Kidney glomerular epithelial cell (primary cell): ENCODE data around the gene KLC3.
"Not testable (repeated sequence)": the region's sequence is repeated elsewhere in the genome, so short reads cannot be mapped to it uniquely, and the experiment has no call there.

Source experiments
- DNase-seq: peaks from one replicate; lab custom pipeline; 2025; lab: John Stamatoyannopoulos, UW

KLC3 gene

GRCh38 chr19:45320997-45321775 lies 19.4 kb upstream of the KLC3 start:
- DNase-seq, result no peak

GRCh38 chr19:45321848-45322247 lies 18.7 kb upstream of the KLC3 start:
- no peak for DNase-seq

- no peak for DNase-seq
Measured at GRCh38 chr19:45322311-45322710, 18.2 kb upstream of the KLC3 start.

- no peak for DNase-seq
Measured at GRCh38 chr19:45322744-45323281, 17.7 kb upstream of the KLC3 start, which contains the start of gene CKM. TSS of gene CKM (minus strand) at chr19:45322875. CDS start at chr19:45319713, 3,162 bp downstream.

- no peak for DNase-seq
Measured at GRCh38 chr19:45323671-45324081, 16.9 kb upstream of the KLC3 start.

GRCh38 chr19:45324349-45324907 lies 16.1 kb upstream of the KLC3 start:
- DNase-seq, result no peak

GRCh38 chr19:45327404-45328143 lies 13.0 kb upstream of the KLC3 start:
- DNase-seq, result no peak

- DNase-seq, result no peak
Measured at GRCh38 chr19:45331411-45331810, 9.1 kb upstream of the KLC3 start.

- no peak for DNase-seq
Measured at GRCh38 chr19:45333609-45334303, 6.8 kb upstream of the KLC3 start.

GRCh38 chr19:45334881-45335280 lies 5.7 kb upstream of the KLC3 start:
- not testable (repeated sequence) for DNase-seq

- no peak for DNase-seq
Measured at GRCh38 chr19:45336696-45337251, 3.8 kb upstream of the KLC3 start.

GRCh38 chr19:45339629-45340028 lies 921 bp upstream of the KLC3 start:
- no peak for DNase-seq

GRCh38 chr19:45340899-45341453 lies 426 bp downstream of the KLC3 start:
- no peak for DNase-seq

- no peak for DNase-seq
Measured at GRCh38 chr19:45342911-45343310, 2.4 kb downstream of the KLC3 start.

GRCh38 chr19:45344621-45345505 lies 4.3 kb downstream of the KLC3 start:
- DNase-seq, result no peak

GRCh38 chr19:45345506-45345860 lies 4.9 kb downstream of the KLC3 start:
- no peak for DNase-seq

GRCh38 chr19:45346449-45346848 lies 5.9 kb downstream of the KLC3 start:
- no peak for DNase-seq

- no peak for DNase-seq
Measured at GRCh38 chr19:45347570-45348366, 7.2 kb downstream of the KLC3 start.

- DNase-seq, result no peak
Measured at GRCh38 chr19:45348367-45349125, 8.0 kb downstream of the KLC3 start.
